Measurements from ENCODE around the gene RAI1.

RAI1 gene

GRCh38 chr17:17681744-17682292 is 560 bp downstream of the RAI1 start:
- DNase-seq, result peak; percentile 69

- DNase-seq, result peak; percentile 70
Observed at GRCh38 chr17:17682293-17682736, 1.1 kb downstream of the RAI1 start.

- DNase-seq, result peak; percentile 76
Observed at GRCh38 chr17:17682737-17683680, 1.8 kb downstream of the RAI1 start.

GRCh38 chr17:17683710-17684365 is 2.6 kb downstream of the RAI1 start:
- DNase-seq, result peak; percentile 7

- peak; percentile 82 for DNase-seq
Observed at GRCh38 chr17:17684906-17685774, 3.9 kb downstream of the RAI1 start.

GRCh38 chr17:17685775-17686291 is 4.6 kb downstream of the RAI1 start:
- DNase-seq, result peak; percentile 91

- no peak for DNase-seq
Observed at GRCh38 chr17:17689312-17689711, 8.1 kb downstream of the RAI1 start.

- DNase-seq, result peak; percentile 36
Observed at GRCh38 chr17:17690233-17690632, 9.0 kb downstream of the RAI1 start.

- DNase-seq, result peak; percentile 50
Observed at GRCh38 chr17:17691468-17692263, 10.4 kb downstream of the RAI1 start.

- peak; percentile 38 for DNase-seq
Observed at GRCh38 chr17:17692353-17693252, 11.3 kb downstream of the RAI1 start.

GRCh38 chr17:17693253-17694168 is 12.3 kb downstream of the RAI1 start:
- DNase-seq, result peak; percentile 96

- peak; percentile 88 for DNase-seq
Observed at GRCh38 chr17:17694169-17695081, 13.2 kb downstream of the RAI1 start.

GRCh38 chr17:17696085-17696484 is 14.8 kb downstream of the RAI1 start:
- no peak for DNase-seq

- DNase-seq, result no peak
Observed at GRCh38 chr17:17696882-17697633, 15.8 kb downstream of the RAI1 start.

- DNase-seq, result no peak
Observed at GRCh38 chr17:17698371-17698770, 17.1 kb downstream of the RAI1 start.

- no peak for DNase-seq
Observed at GRCh38 chr17:17698869-17699351, 17.7 kb downstream of the RAI1 start.

GRCh38 chr17:17699491-17699890 is 18.2 kb downstream of the RAI1 start:
- DNase-seq, result no peak
